Measurements from ENCODE around the gene SORL1. TPM values are rescaled to one million over a fixed set of nuclear protein-coding genes. Genes with fewer than 3 reads are reported as not detected.

Gene SORL1
- total RNA-seq, 4 donors from 2014 or later, result 3.0 to 12.3 (median 8.1) TPM

- Histone ChIP-seq H3K4me1 (peaks cover 4 to 29% (median 19%) of the 10 kb centered on the region in 4 donors), H3K36me3 (no peaks in the 10 kb centered on the region), H3K27ac (replicated peaks in 1 of 4) (no peak overlapping the region), H3K27me3 (peaks cover 0 to 6% (median 0%) of the 10 kb centered on the region in 4 donors), H3K4me3 (no peak overlapping the region), H3K9me3 (no peaks in the 10 kb centered on the region)
- intact Hi-C loops (cut with DNase I), result no loop called here
- WGBS, result 81% methylated on average over 11 of the region's 11 CpGs
- TF ChIP-seq EP300 (IDR thresholded peaks at IDR 0.05) (no peak), POLR2A (IDR thresholded peaks at IDR 0.05; ENCODE audit: low read depth) (no peak)
- TF ChIP-seq, protein P1, sequence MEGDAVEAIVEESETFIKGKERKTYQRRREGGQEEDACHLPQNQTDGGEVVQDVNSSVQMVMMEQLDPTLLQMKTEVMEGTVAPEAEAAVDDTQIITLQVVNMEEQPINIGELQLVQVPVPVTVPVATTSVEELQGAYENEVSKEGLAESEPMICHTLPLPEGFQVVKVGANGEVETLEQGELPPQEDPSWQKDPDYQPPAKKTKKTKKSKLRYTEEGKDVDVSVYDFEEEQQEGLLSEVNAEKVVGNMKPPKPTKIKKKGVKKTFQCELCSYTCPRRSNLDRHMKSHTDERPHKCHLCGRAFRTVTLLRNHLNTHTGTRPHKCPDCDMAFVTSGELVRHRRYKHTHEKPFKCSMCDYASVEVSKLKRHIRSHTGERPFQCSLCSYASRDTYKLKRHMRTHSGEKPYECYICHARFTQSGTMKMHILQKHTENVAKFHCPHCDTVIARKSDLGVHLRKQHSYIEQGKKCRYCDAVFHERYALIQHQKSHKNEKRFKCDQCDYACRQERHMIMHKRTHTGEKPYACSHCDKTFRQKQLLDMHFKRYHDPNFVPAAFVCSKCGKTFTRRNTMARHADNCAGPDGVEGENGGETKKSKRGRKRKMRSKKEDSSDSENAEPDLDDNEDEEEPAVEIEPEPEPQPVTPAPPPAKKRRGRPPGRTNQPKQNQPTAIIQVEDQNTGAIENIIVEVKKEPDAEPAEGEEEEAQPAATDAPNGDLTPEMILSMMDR (IDR thresholded peaks at IDR 0.05), result no peak
- no peak for DNase-seq (ENCODE audit: extremely low spot score)
These were observed 4.8 kb downstream of the SORL1 start for GRCh38 chr11:121456816-121457431.

DNA sequence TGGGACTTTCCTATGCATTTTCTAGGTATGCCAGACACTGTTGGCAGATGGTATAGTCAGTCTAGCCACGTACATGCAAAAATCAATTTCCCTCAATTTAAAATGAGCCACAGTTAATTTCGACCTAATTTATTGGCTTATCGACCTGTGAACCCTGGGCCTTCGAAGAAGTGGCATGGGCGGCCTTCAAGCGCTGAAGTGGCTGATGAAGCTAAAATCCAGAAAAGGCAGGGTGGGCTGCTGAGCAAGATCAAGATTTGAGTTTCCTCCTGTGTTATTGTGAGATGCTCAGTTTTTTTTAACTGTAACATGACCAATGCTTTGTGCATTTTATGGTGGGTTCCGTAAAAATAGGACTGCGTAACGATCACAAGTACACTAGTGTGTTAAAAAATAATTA is 6.4 kb downstream of the SORL1 start:
- 95% methylated on average over 9 of the region's 9 CpGs for WGBS
- H3K27ac ChIP-seq (replicated peaks in 1 of 4), result no peak overlapping the region
- H3K4me1 ChIP-seq, result peaks cover 0 to 22% (median 12%) of the 10 kb centered on the region in 4 donors
- intact Hi-C loops (cut with DNase I), result no loop called here
- H3K27me3 ChIP-seq, result no peaks in the 10 kb centered on the region
- no peak overlapping the region for H3K4me3 ChIP-seq
- no peak for TF ChIP-seq EP300 (IDR thresholded peaks at IDR 0.05)
- no peak for TF ChIP-seq POLR2AphosphoS5 (IDR thresholded peaks at IDR 0.05)
- TF ChIP-seq, protein P1 (IDR thresholded peaks at IDR 0.05), result no peak
- no peak for TF ChIP-seq POLR2A (IDR thresholded peaks at IDR 0.05; ENCODE audit: low read depth)
- no peaks in the 10 kb centered on the region for H3K9me3 ChIP-seq
- no peak for DNase-seq (ENCODE audit: extremely low spot score)
- H3K36me3 ChIP-seq, result no peaks in the 10 kb centered on the region

GRCh38 chr11:121459413-121460017 is 7.4 kb downstream of the SORL1 start:
- intact Hi-C loops (cut with DNase I), result no loop called here
- TF ChIP-seq EP300 (IDR thresholded peaks at IDR 0.05), result no peak
- no peak for TF ChIP-seq POLR2A (IDR thresholded peaks at IDR 0.05; ENCODE audit: low read depth)
- TF ChIP-seq, protein P1 (IDR thresholded peaks at IDR 0.05), result no peak
- no peak for TF ChIP-seq POLR2AphosphoS5 (IDR thresholded peaks at IDR 0.05)
- peaks cover 0 to 24% (median 19%) of the 10 kb centered on the region in 4 donors for H3K4me1 ChIP-seq
- H3K4me3 ChIP-seq, result no peak overlapping the region
- H3K36me3 ChIP-seq, result no peaks in the 10 kb centered on the region
- H3K27ac ChIP-seq (replicated peaks in 1 of 4), result no peak overlapping the region
- H3K9me3 ChIP-seq, result no peaks in the 10 kb centered on the region
- H3K27me3 ChIP-seq, result no peaks in the 10 kb centered on the region
- 50% methylated on average over 2 of the region's 7 CpGs for WGBS
- no peak for DNase-seq (ENCODE audit: extremely low spot score)

DNA sequence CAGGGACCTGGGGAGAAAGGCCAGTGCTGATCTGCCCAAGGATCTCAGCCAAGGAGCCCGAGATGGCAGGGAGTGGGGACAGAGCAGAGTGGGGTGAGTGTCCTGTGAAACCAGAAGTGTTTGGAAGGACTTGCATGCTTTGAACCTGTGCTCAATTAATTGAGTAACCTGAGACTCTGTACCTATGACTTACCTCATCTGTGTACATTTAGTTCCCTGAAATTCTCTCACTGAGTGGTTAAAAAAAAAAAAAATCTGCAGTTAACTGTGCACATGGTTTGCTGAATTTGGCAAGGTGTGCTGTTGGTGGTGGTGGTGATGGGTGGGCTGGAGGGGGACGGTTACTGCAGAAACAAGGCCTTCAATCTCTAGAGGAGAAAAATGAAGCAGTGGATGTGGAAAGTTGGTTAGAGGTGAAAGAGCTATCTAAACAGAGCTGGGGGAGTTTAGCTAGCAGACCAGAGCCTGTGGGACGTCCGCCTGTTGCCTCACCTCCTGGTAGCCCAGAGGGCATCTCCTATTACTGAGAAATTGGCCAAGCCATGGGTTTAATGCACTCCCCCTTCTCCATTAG is 8.9 kb downstream of the SORL1 start:
- 96% methylated on average over 4 of the region's 4 CpGs for WGBS
- H3K9me3 ChIP-seq, result no peaks in the 10 kb centered on the region
- DNase-seq (ENCODE audit: extremely low spot score), result no peak
- TF ChIP-seq EP300 (IDR thresholded peaks at IDR 0.05), result no peak
- no peak for TF ChIP-seq POLR2A (IDR thresholded peaks at IDR 0.05; ENCODE audit: low read depth)
- TF ChIP-seq, protein P1 (IDR thresholded peaks at IDR 0.05), result no peak
- TF ChIP-seq POLR2AphosphoS5 (IDR thresholded peaks at IDR 0.05), result no peak
- H3K27ac ChIP-seq (replicated peaks in 1 of 4), result no peak overlapping the region
- H3K27me3 ChIP-seq, result no peaks in the 10 kb centered on the region
- intact Hi-C loops (cut with DNase I), result no loop called here
- H3K4me3 ChIP-seq, result no peak overlapping the region
- no peaks in the 10 kb centered on the region for H3K36me3 ChIP-seq
- H3K4me1 ChIP-seq, result peaks cover 12 to 39% (median 34%) of the 10 kb centered on the region in 4 donors
